MM.1S (cell line): ENCODE measurements around the gene BRI3.

Experiments used
- EZH2 ChIP-seq: fragments of 300-600 bp; sonication (generic); optimal IDR thresholded peaks from 2 replicates; pipeline ENCODE3; 2017; ENCODE audit warnings: low read depth, mild to moderate bottlenecking, antibody characterized with exemption, low read length, mixed read lengths
- TF ChIP-seq, protein P1 (sequence below): fragments of 300-600 bp; sonication (generic); IDR thresholded peaks from 2 replicates; pipeline ENCODE4 v1.5.1; 2016; ENCODE audit warnings: antibody characterized with exemption, low read length, mixed read lengths

DNA sequence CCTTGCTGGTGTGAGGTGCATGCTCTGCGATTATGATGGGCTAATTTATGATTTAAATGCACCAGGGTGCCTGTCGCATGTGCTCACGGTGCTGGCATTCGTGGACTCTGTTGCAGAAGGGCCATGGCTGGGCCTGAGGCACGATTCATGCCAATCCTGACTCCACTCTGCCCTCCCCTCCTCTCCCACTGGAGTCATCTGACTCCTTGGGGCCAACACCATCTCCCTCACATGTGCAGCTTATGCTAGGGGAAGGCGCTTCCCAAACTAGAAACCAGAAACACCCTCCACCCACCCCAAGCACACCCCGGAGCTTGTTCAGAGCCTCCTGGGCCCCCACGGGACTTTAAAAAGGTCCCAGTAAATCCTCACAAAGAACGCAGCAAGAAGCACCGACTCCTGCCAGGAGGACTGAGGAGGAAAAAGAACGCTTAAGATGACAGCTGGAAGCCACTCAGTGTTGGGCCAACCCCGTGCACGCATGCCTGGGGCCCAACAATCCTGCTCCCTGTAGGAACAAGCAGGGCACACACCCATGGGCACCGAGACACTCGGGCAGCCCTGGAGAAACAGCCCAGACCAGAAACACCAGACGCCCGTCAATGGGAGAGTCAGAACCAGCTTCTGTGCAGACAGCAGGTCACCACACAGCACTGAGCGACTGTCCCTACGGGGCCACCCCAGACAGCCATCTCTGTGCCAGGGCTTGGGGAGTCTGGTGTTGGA is 14.1 kb downstream of the BRI3 start:
- TF ChIP-seq, protein P1, sequence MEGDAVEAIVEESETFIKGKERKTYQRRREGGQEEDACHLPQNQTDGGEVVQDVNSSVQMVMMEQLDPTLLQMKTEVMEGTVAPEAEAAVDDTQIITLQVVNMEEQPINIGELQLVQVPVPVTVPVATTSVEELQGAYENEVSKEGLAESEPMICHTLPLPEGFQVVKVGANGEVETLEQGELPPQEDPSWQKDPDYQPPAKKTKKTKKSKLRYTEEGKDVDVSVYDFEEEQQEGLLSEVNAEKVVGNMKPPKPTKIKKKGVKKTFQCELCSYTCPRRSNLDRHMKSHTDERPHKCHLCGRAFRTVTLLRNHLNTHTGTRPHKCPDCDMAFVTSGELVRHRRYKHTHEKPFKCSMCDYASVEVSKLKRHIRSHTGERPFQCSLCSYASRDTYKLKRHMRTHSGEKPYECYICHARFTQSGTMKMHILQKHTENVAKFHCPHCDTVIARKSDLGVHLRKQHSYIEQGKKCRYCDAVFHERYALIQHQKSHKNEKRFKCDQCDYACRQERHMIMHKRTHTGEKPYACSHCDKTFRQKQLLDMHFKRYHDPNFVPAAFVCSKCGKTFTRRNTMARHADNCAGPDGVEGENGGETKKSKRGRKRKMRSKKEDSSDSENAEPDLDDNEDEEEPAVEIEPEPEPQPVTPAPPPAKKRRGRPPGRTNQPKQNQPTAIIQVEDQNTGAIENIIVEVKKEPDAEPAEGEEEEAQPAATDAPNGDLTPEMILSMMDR, result no peak
- TF ChIP-seq EZH2, result no peak
